HCT116 (cell line): Measurements from ENCODE around the gene ARHGAP35. TPM values are rescaled to one million over a fixed set of nuclear protein-coding genes. Genes with fewer than 3 reads are reported as not detected.

Source experiments
- ATAC-seq: fragments of 200-7000 bp; cut with Tn5 transposase; 2 replicates; pipeline ENCODE4 v1.9.1; 2020; ENCODE audit warnings: mild to moderate bottlenecking, moderate library complexity
- BruUV-seq: library from RNA; stranded (reverse); fragments of 400-500 nt; replicated peaks from 2 replicates; lab custom pipeline; 2021; lab: Mats Ljungman, UMichigan
- CTCF ChIA-PET: fragments of 300-600 bp; sonication (Branson Sonifier 250); formaldehyde crosslinking; loops from one replicate; lab custom pipeline; 2021; ENCODE audit warnings: antibody characterized with exemption; lab: Charles Lee
- POLR2A ChIA-PET: fragments of 300-600, 350-600 bp; sonication (Branson Sonifier 250); formaldehyde crosslinking; loops from one replicate; lab custom pipeline; 2021; ENCODE audit warnings: antibody characterized with exemption; lab: Charles Lee
- RAD21 ChIA-PET, 2 experiments: fragments of 300-600 bp; sonication (Branson Sonifier 250); formaldehyde crosslinking; loops; one replicate each; lab custom pipeline; 2023; ENCODE audit warnings: low total read pairs in 2 of 2; ENCODE audit not compliant: uncharacterized antibody in 2 of 2, unreplicated experiment in 2 of 2, low non-redundant PET in 1 of 2; lab: Charles Lee
- DNase-seq: peaks from one replicate; pipeline ENCODE4 v3.0.0-alpha.2; 2010; ENCODE audit warnings: low read depth, low spot score
- H2AFZ ChIP-seq: fragments of 200-600 bp; shearing (Covaris generic), sonication (generic); 2 replicates; pipeline ENCODE4 v1.6.1; 2017; ENCODE audit warnings: low read depth, mixed run types, mixed read lengths, antibody characterized with exemption, low read length; ENCODE audit not compliant: poor library complexity, severe bottlenecking
- H3K27ac ChIP-seq: 2 replicates; pipeline ENCODE4 v1.5.1; 2012; ENCODE audit warnings: low read depth, low read length
- H3K27me3 ChIP-seq: fragments of 200-600 bp; sonication (generic); 2 replicates; pipeline ENCODE4 v1.6.1; 2016; ENCODE audit warnings: mixed run types, low read length, mixed read lengths; ENCODE audit not compliant: insufficient read depth
- H3K36me3 ChIP-seq, 2 experiments: fragments of 200-500 bp in 1 of 2; fragments of 200-600 bp in 1 of 2; sonication (Bioruptor generic) in 1 of 2; sonication (generic) in 1 of 2; 2 replicates each; pipeline versions ENCODE4 v1.5.1 to v1.6.1; 2014 to 2016; ENCODE audit warnings: low read length in 2 of 2, inconsistent platforms in 1 of 2, mixed read lengths in 1 of 2, mixed run types in 1 of 2; ENCODE audit not compliant: insufficient read depth in 2 of 2, control insufficient read depth in 1 of 2
- H3K4me1 ChIP-seq, 2 experiments: fragments of 200-600 bp in 1 of 2; sonication (generic) in 1 of 2; 2 replicates each; pipeline versions ENCODE4 v1.5.1 to v1.6.1; 2012 to 2017; ENCODE audit warnings: low read length in 2 of 2, inconsistent platforms in 1 of 2, mild to moderate bottlenecking in 1 of 2, mixed read lengths in 1 of 2, mixed run types in 1 of 2, moderate library complexity in 1 of 2; ENCODE audit not compliant: insufficient read depth in 2 of 2, control insufficient read depth in 1 of 2
- H3K4me2 ChIP-seq: fragments of 200-600 bp; sonication (generic); 2 replicates; pipeline ENCODE4 v1.6.1; 2017; ENCODE audit warnings: mixed run types, low read length, mixed read lengths
- H3K4me3 ChIP-seq, 2 experiments: fragments of 200-600 bp in 1 of 2; sonication (generic) in 1 of 2; replicated peaks in 1 of 2; 2 replicates each; pipeline ENCODE4 v1.5.1; 2011 to 2016; ENCODE audit warnings: low read length in 2 of 2, control low read depth in 1 of 2, low read depth in 1 of 2, mild to moderate bottlenecking in 1 of 2, mixed read lengths in 1 of 2, mixed run types in 1 of 2
- H3K79me2 ChIP-seq: fragments of 200-600 bp; sonication (generic); 2 replicates; pipeline ENCODE4 v1.6.1; 2017; ENCODE audit warnings: mild to moderate bottlenecking, mixed run types, low read length, moderate library complexity, mixed read lengths; ENCODE audit not compliant: insufficient read depth
- H3K9ac ChIP-seq: fragments of 200-600 bp; sonication (generic); 2 replicates; pipeline ENCODE4 v1.6.1; 2016; ENCODE audit warnings: low read length, mixed read lengths
- H3K9me2 ChIP-seq: fragments of 200-600 bp; sonication (generic), shearing (Covaris generic); 2 replicates; pipeline ENCODE4 v1.6.1; 2017; ENCODE audit warnings: mixed run types, mild to moderate bottlenecking, moderate library complexity; ENCODE audit not compliant: insufficient read depth
- H3K9me3 ChIP-seq, 2 experiments: fragments of 200-500 bp in 1 of 2; fragments of 200-600 bp in 1 of 2; sonication (Bioruptor generic) in 1 of 2; sonication (generic) in 1 of 2; 2 replicates each; pipeline ENCODE4 v1.6.1; 2014 to 2017; ENCODE audit warnings: low read length in 2 of 2, mixed read lengths in 2 of 2, inconsistent platforms in 1 of 2, low read depth in 1 of 2, mild to moderate bottlenecking in 1 of 2, mixed run types in 1 of 2, moderate library complexity in 1 of 2; ENCODE audit not compliant: control insufficient read depth in 1 of 2, insufficient read depth in 1 of 2
- H4K20me1 ChIP-seq: fragments of 200-600 bp; sonication (generic), shearing (Covaris generic); 2 replicates; pipeline ENCODE4 v1.6.1; 2017; ENCODE audit warnings: mixed run types, mild to moderate bottlenecking, moderate library complexity; ENCODE audit not compliant: insufficient read depth
- CBX3 ChIP-seq: IDR thresholded peaks from 2 replicates; pipeline ENCODE4 v1.6.1; 2012; ENCODE audit warnings: low read depth
- CEBPB ChIP-seq: IDR thresholded peaks from 2 replicates; pipeline ENCODE4 v1.6.1; 2012; ENCODE audit warnings: low read depth
- EGR1 ChIP-seq: IDR thresholded peaks from 2 replicates; pipeline ENCODE4 v1.6.1; 2012; ENCODE audit warnings: low read depth
- JUND ChIP-seq: IDR thresholded peaks from 2 replicates; pipeline ENCODE4 v1.6.1; 2012
- POLR2A ChIP-seq: IDR thresholded peaks from 2 replicates; pipeline ENCODE4 v1.7.0; 2011; ENCODE audit warnings: borderline replicate concordance; ENCODE audit not compliant: insufficient read depth, insufficient read length; ENCODE audit errors: extremely low read depth
- RAD21 ChIP-seq: IDR thresholded peaks from 2 replicates; pipeline ENCODE4 v1.6.1; 2012; ENCODE audit warnings: low read depth, mild to moderate bottlenecking
- SRF ChIP-seq: IDR thresholded peaks from 2 replicates; pipeline ENCODE4 v1.6.1; 2012; ENCODE audit warnings: low read depth
- TCF7L2 ChIP-seq: IDR thresholded peaks from 2 replicates; pipeline ENCODE4 v1.7.0; 2011; ENCODE audit warnings: borderline replicate concordance, inconsistent platforms; ENCODE audit not compliant: insufficient read depth, insufficient read length; ENCODE audit errors: extremely low read depth
- ZFX ChIP-seq: fragments of 450-650 bp; IDR thresholded peaks from 2 replicates; pipeline ENCODE4 v1.6.1; 2017
- intact Hi-C: fragments of 100-400 bp; cut with micrococcal nuclease; formaldehyde crosslinking; loops from 2 replicates; pipeline ENCODE4 v1.10.0; 2022
- total RNA-seq: library from RNA; stranded (reverse); gene quantifications from one replicate; pipeline ENCODE4 v1.2.1, GENCODE V29; 2021; ENCODE audit not compliant: unreplicated experiment
- TF ChIP-seq, protein P1 (sequence below): IDR thresholded peaks from 2 replicates; pipeline ENCODE4 v1.6.1; 2012; ENCODE audit warnings: low read depth
- TF ChIP-seq, protein P2 (sequence below): IDR thresholded peaks from 2 replicates; pipeline ENCODE4 v1.6.1; 2011; ENCODE audit warnings: mild to moderate bottlenecking, low read length, moderate library complexity; ENCODE audit not compliant: insufficient replicate concordance; ENCODE audit errors: extremely low read depth
- TF ChIP-seq, protein P3 (sequence below): IDR thresholded peaks from 2 replicates; pipeline ENCODE4 v1.6.1; 2012

The ARHGAP35 gene
- total RNA-seq, 1 experiment from 2014 or later = 47.6 TPM

DNA sequence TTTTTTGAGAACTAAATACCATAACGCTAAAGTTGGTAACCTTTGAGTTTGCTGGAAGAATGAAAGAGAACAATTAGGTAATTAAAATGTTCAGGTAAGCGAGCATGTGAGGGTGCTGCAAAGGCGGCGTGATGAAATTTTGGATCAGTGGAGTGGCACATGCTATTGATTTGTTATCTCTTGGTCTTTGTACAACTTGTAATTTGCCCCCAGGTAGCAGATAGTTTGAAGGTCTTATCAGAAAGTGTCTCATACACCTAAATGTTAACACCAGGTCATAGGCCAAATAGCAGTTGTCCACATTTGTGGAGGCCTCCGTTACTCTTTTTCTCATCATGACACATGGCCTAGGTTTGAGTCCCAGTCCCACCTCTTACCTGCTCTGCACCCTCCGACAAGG is 14.9 kb downstream of the ARHGAP35 start:
- DNase-seq = no peak
- ChIA-PET POLR2A (no interaction called here), RAD21 (no interaction called here), CTCF (no interaction called here)
- peaks cover 58 to 70% of the 10 kb centered on the region in 2 experiments for H3K4me1 ChIP-seq
- H3K9me3 ChIP-seq = no peaks in the 10 kb centered on the region
- no peaks in the 10 kb centered on the region for H3K36me3 ChIP-seq
- no peak overlapping the region for H3K9ac ChIP-seq
- H3K27me3 ChIP-seq = no peaks in the 10 kb centered on the region
- ATAC-seq = no peak
- no peak for TF ChIP-seq ZFX
- H3K79me2 ChIP-seq = peaks cover 89% of the 10 kb centered on the region
- H4K20me1 ChIP-seq = 0 out of 2 replicates have a peak, but pooled peaks cover 4% of the 10 kb centered on the region
- intact Hi-C loops = no loop called here
- no peak overlapping the region for H2AFZ ChIP-seq
- H3K4me2 ChIP-seq = no peak overlapping the region
- BruUV-seq = no TSS peak
- H3K4me3 ChIP-seq = no peak overlapping the region
- no peaks in the 10 kb centered on the region for H3K9me2 ChIP-seq
- H3K27ac ChIP-seq = no peak overlapping the region

DNA sequence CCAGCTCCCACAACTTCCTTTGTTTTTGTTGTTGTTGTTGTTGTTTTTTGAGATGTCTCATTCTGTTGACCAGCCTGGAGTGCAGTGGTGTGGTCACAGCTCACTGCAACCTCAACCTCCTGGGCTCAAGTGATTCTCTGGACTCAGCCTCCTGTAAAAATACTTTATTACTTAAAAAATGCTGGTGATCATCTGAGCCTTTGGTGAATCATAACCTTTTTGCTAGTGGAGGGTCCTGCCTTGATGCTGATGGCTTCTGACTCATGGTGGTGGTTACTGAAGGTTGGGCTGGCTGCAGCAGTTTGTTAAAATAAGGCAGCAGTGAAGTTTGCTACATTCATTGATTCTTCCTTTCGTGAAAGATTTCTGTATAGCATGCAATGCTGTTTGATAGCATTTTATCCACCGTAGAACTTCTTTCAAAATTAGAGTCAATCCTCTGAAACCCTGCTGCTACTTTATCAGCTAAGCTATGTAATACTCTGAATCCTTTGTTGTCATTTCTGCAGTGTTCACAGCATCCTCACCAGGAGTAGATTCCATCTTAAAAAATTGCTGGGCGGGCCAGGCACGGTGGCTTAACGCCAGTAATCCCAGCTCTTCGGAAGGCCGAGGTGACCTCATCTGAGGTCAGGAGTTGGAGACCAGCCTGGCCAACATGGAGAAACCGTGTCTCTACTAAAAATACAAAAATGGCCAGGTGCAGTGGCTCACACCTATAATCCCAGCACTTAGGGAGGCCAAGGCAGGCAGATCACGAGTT is 18.0 kb downstream of the ARHGAP35 start:
- no peaks in the 10 kb centered on the region for H3K36me3 ChIP-seq
- peaks cover 80% of the 10 kb centered on the region for H3K79me2 ChIP-seq
- H3K4me3 ChIP-seq = peak overlapping the region in 1 of 2 experiments; percentile 22; a peak in 2 of 4 replicates
- no peaks in the 10 kb centered on the region for H4K20me1 ChIP-seq
- peaks cover 50 to 66% of the 10 kb centered on the region in 2 experiments for H3K4me1 ChIP-seq
- no peak overlapping the region for H2AFZ ChIP-seq
- H3K27ac ChIP-seq = peak overlapping the region; percentile 66
- no peak for DNase-seq
- intact Hi-C loops = no loop called here
- ChIA-PET POLR2A (no interaction called here), CTCF (no interaction called here), RAD21 (interaction anchor here in 1 of 2 experiments (0.6 kb wide), 2 partner anchors 11 to 54 kb away, joined by 3 to 5 read pairs; no protein-coding TSS in a partner anchor)
- H3K9me3 ChIP-seq = no peaks in the 10 kb centered on the region
- BruUV-seq = no TSS peak
- no peaks in the 10 kb centered on the region for H3K9me2 ChIP-seq
- no peaks in the 10 kb centered on the region for H3K27me3 ChIP-seq
- H3K4me2 ChIP-seq = peak overlapping the region; percentile 70
- H3K9ac ChIP-seq = peak overlapping the region; percentile 35
- peak; percentile 77 for ATAC-seq
- TF ChIP-seq, protein P1, sequence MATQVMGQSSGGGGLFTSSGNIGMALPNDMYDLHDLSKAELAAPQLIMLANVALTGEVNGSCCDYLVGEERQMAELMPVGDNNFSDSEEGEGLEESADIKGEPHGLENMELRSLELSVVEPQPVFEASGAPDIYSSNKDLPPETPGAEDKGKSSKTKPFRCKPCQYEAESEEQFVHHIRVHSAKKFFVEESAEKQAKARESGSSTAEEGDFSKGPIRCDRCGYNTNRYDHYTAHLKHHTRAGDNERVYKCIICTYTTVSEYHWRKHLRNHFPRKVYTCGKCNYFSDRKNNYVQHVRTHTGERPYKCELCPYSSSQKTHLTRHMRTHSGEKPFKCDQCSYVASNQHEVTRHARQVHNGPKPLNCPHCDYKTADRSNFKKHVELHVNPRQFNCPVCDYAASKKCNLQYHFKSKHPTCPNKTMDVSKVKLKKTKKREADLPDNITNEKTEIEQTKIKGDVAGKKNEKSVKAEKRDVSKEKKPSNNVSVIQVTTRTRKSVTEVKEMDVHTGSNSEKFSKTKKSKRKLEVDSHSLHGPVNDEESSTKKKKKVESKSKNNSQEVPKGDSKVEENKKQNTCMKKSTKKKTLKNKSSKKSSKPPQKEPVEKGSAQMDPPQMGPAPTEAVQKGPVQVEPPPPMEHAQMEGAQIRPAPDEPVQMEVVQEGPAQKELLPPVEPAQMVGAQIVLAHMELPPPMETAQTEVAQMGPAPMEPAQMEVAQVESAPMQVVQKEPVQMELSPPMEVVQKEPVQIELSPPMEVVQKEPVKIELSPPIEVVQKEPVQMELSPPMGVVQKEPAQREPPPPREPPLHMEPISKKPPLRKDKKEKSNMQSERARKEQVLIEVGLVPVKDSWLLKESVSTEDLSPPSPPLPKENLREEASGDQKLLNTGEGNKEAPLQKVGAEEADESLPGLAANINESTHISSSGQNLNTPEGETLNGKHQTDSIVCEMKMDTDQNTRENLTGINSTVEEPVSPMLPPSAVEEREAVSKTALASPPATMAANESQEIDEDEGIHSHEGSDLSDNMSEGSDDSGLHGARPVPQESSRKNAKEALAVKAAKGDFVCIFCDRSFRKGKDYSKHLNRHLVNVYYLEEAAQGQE = no peak
- TF ChIP-seq RAD21 (no peak), EGR1 (no peak), POLR2A (no peak), CBX3 (no peak), CEBPB (no peak), TCF7L2 (no peak), JUND (peak; percentile 45; the same call in 1 of the 2 replicates), ZFX (no peak), SRF (no peak)
- TF ChIP-seq, protein P2, sequence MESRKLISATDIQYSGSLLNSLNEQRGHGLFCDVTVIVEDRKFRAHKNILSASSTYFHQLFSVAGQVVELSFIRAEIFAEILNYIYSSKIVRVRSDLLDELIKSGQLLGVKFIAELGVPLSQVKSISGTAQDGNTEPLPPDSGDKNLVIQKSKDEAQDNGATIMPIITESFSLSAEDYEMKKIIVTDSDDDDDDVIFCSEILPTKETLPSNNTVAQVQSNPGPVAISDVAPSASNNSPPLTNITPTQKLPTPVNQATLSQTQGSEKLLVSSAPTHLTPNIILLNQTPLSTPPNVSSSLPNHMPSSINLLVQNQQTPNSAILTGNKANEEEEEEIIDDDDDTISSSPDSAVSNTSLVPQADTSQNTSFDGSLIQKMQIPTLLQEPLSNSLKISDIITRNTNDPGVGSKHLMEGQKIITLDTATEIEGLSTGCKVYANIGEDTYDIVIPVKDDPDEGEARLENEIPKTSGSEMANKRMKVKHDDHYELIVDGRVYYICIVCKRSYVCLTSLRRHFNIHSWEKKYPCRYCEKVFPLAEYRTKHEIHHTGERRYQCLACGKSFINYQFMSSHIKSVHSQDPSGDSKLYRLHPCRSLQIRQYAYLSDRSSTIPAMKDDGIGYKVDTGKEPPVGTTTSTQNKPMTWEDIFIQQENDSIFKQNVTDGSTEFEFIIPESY = no peak
- TF ChIP-seq, protein P3, sequence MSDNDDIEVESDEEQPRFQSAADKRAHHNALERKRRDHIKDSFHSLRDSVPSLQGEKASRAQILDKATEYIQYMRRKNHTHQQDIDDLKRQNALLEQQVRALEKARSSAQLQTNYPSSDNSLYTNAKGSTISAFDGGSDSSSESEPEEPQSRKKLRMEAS = no peak
